22Rv1 (cell line): ENCODE results near the gene FBLN5.

Source experiments
- H3K27ac ChIP-seq: fragments of 450-650 bp; 2 replicates; pipeline ENCODE4 v1.5.1; 2017
- ZFX ChIP-seq: fragments of 450-650 bp; IDR thresholded peaks from 2 replicates; pipeline ENCODE4 v1.6.1; 2017; ENCODE audit warnings: antibody characterized with exemption, borderline replicate concordance
- TF ChIP-seq, protein P1 (sequence below): fragments of 450-650 bp; IDR thresholded peaks from 2 replicates; pipeline ENCODE4 v1.5.1; 2017; ENCODE audit warnings: mild to moderate bottlenecking

The FBLN5 gene

GRCh38 chr14:91834571-91834970 is 112.9 kb downstream of the FBLN5 start:
- TF ChIP-seq, protein P1, sequence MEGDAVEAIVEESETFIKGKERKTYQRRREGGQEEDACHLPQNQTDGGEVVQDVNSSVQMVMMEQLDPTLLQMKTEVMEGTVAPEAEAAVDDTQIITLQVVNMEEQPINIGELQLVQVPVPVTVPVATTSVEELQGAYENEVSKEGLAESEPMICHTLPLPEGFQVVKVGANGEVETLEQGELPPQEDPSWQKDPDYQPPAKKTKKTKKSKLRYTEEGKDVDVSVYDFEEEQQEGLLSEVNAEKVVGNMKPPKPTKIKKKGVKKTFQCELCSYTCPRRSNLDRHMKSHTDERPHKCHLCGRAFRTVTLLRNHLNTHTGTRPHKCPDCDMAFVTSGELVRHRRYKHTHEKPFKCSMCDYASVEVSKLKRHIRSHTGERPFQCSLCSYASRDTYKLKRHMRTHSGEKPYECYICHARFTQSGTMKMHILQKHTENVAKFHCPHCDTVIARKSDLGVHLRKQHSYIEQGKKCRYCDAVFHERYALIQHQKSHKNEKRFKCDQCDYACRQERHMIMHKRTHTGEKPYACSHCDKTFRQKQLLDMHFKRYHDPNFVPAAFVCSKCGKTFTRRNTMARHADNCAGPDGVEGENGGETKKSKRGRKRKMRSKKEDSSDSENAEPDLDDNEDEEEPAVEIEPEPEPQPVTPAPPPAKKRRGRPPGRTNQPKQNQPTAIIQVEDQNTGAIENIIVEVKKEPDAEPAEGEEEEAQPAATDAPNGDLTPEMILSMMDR = no peak
- no peak for TF ChIP-seq ZFX
- H3K27ac ChIP-seq = no peak overlapping the region

- TF ChIP-seq, protein P1 = no peak
- TF ChIP-seq ZFX = no peak
- H3K27ac ChIP-seq = peak overlapping the region; percentile 66
These were observed 116.2 kb downstream of the FBLN5 start for GRCh38 chr14:91831337-91831736.

DNA sequence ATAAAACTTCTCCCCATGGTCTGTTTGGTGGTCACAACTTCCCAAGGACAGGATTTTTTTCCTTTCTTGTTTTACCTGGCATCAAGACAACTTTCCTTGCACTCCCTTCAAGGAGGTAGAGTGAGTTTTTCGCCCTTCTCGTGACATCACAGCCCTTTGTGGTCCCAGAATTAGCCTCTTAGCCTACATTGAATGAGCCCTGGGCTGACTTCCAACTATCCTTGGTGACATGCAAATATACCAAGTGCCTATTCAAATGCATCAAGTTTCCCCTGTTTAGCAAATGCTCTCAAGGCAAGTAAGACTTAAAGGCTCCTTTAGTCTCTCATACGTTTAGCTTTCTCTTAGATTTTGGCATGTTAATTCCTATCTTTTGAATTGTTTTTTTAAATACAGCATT is 116.7 kb downstream of the FBLN5 start:
- TF ChIP-seq, protein P1 = no peak
- no peak for TF ChIP-seq ZFX
- peak overlapping the region; percentile 66 for H3K27ac ChIP-seq

- peak overlapping the region; percentile 66 for H3K27ac ChIP-seq
- TF ChIP-seq, protein P1 = no peak
- TF ChIP-seq ZFX = no peak
These were observed 118.0 kb downstream of the FBLN5 start for GRCh38 chr14:91829511-91829910.

GRCh38 chr14:91827746-91828145 is 119.7 kb downstream of the FBLN5 start:
- no peak overlapping the region for H3K27ac ChIP-seq
- TF ChIP-seq ZFX = no peak
- TF ChIP-seq, protein P1 = no peak
